GM19324 (cell line): Measurements from ENCODE around the gene CDC42BPA.
"Not testable (repeated sequence)": the region's sequence is repeated elsewhere in the genome, so short reads cannot be mapped to it uniquely, and the experiment has no call there.

ENCODE experiments used
- ATAC-seq: cut with Tn5 transposase; IDR thresholded peaks from one replicate; pipeline ENCODE4 v1.9.1; 2021; ENCODE audit warnings: mild to moderate bottlenecking, moderate library complexity; ENCODE audit not compliant: unreplicated experiment, low FRiP score

The CDC42BPA gene

GRCh38 chr1:227308367-227309336 is 9.6 kb downstream of the CDC42BPA start:
- ATAC-seq, result no peak

GRCh38 chr1:227306689-227307088 is 11.6 kb downstream of the CDC42BPA start:
- ATAC-seq, result no peak

GRCh38 chr1:227305894-227306626 is 12.2 kb downstream of the CDC42BPA start:
- ATAC-seq, result no peak

GRCh38 chr1:227304665-227305064 is 13.6 kb downstream of the CDC42BPA start:
- ATAC-seq, result no peak

- no peak for ATAC-seq
Measured at GRCh38 chr1:227303662-227304061, 14.6 kb downstream of the CDC42BPA start.

GRCh38 chr1:227300682-227301081 is 17.6 kb downstream of the CDC42BPA start:
- no peak for ATAC-seq

GRCh38 chr1:227299688-227300087 is 18.6 kb downstream of the CDC42BPA start:
- no peak for ATAC-seq

GRCh38 chr1:227299241-227299627 is 19.1 kb downstream of the CDC42BPA start:
- ATAC-seq, result no peak

GRCh38 chr1:227298512-227299240 is 19.6 kb downstream of the CDC42BPA start:
- ATAC-seq, result peak; percentile 42

- ATAC-seq, result no peak
Measured at GRCh38 chr1:227297073-227297793, 21.1 kb downstream of the CDC42BPA start.

- no peak for ATAC-seq
Measured at GRCh38 chr1:227295609-227296008, 22.7 kb downstream of the CDC42BPA start.

GRCh38 chr1:227285745-227286144 is 32.5 kb downstream of the CDC42BPA start:
- ATAC-seq, result no peak

GRCh38 chr1:227281371-227281770 is 36.9 kb downstream of the CDC42BPA start:
- no peak for ATAC-seq

- no peak for ATAC-seq
Measured at GRCh38 chr1:227280836-227281235, 37.5 kb downstream of the CDC42BPA start.

- ATAC-seq, result not testable (repeated sequence)
Measured at GRCh38 chr1:227276156-227276693, 42.1 kb downstream of the CDC42BPA start.

GRCh38 chr1:227273557-227273956 is 44.7 kb downstream of the CDC42BPA start:
- no peak for ATAC-seq

GRCh38 chr1:227272428-227272827 is 45.9 kb downstream of the CDC42BPA start:
- no peak for ATAC-seq

GRCh38 chr1:227270554-227270953 is 47.7 kb downstream of the CDC42BPA start:
- no peak for ATAC-seq

- no peak for ATAC-seq
Measured at GRCh38 chr1:227268943-227269342, 49.3 kb downstream of the CDC42BPA start.

GRCh38 chr1:227265891-227266290 is 52.4 kb downstream of the CDC42BPA start:
- no peak for ATAC-seq
